ENCODE data around the gene ORAI3.

GRCh38 chr16:30957456-30958174, 8.7 kb downstream of the ORAI3 start, which contains the start of gene SETD1A:
- TF ChIP-seq POLR2AphosphoS5 (IDR thresholded peaks at IDR 0.05) (peak; percentile 61 to 70), CTCF (IDR thresholded peaks at IDR 0.05) (peak in 4 of 6 experiments; percentile 5 to 43 (median 15)), POLR2A (IDR thresholded peaks at IDR 0.05) (peak in 2 of 4 donors; percentile 37 to 69), EP300 (IDR thresholded peaks at IDR 0.05) (no peak)

Data from upper lobe of left lung (tissue), 4 donors.